A549 (cell line): Measurements from ENCODE around the gene PROB1. TPM values are rescaled to one million over a fixed set of nuclear protein-coding genes. Genes with fewer than 3 reads are reported as not detected.

Experiments used
- ATAC-seq, 2 experiments: fragments of 200-7000 bp in 1 of 2; fragments of >200 bp in 1 of 2; cut with Nextera tagmentation in 1 of 2; cut with Tn5 transposase in 1 of 2; 3 replicates each; pipeline versions ENCODE4 v1.8.0 to v1.9.1; 2018 to 2020; ENCODE audit warnings: mild to moderate bottlenecking in 1 of 2, moderate library complexity in 1 of 2
- CTCF ChIA-PET: fragments of 300-600 bp; sonication (Branson Sonifier 250); formaldehyde crosslinking; extraction: SDS; loops from one replicate; lab custom pipeline; 2021; ENCODE audit warnings: antibody characterized with exemption, inconsistent platforms; lab: Yijun Ruan, JAX
- POLR2A ChIA-PET: fragments of 350-600 bp; formaldehyde crosslinking; extraction: SDS; loops from one replicate; lab custom pipeline; 2021; ENCODE audit warnings: antibody characterized with exemption, inconsistent platforms; lab: Yijun Ruan, JAX
- DNase-seq, 2 experiments: peaks; one replicate each; pipeline versions ENCODE4 v3.0.0 to v3.0.0-alpha.2; 2011 to 2016; ENCODE audit warnings: low read depth in 1 of 2, low spot score in 1 of 2
- FAIRE-seq: peaks from 2 replicates; lab custom pipeline; 2011; peaks lifted over from hg19 to GRCh38; lab: Jason Lieb, UNC
- H3K27ac ChIP-seq, 2 experiments: fragments of >200 bp; sonication (Bioruptor Twin); formaldehyde crosslinking; 3 replicates each; pipeline ENCODE4 v1.5.1; 2016 to 2017
- H3K4me1 ChIP-seq: fragments of >200 bp; sonication (Bioruptor Twin); formaldehyde crosslinking; 3 replicates; pipeline ENCODE4 v1.6.1; 2016
- H3K4me2 ChIP-seq: fragments of >200 bp; sonication (Bioruptor Twin); formaldehyde crosslinking; 3 replicates; pipeline ENCODE4 v1.6.1; 2016
- H3K4me3 ChIP-seq: fragments of >200 bp; sonication (Bioruptor Twin); formaldehyde crosslinking; 3 replicates; pipeline ENCODE4 v1.5.1; 2016
- H3K9me3 ChIP-seq: fragments of >200 bp; sonication (Bioruptor Twin); formaldehyde crosslinking; 3 replicates; pipeline ENCODE4 v1.6.1; 2016
- CBX8 ChIP-seq: fragments of 200-600 bp; sonication (generic); IDR thresholded peaks from 2 replicates; pipeline ENCODE4 v1.6.1; 2016
- CHD4 ChIP-seq: fragments of 200-600 bp; sonication (generic); IDR thresholded peaks from 2 replicates; pipeline ENCODE4 v1.6.1; 2016; ENCODE audit warnings: antibody characterized with exemption, mild to moderate bottlenecking, borderline replicate concordance
- EHF ChIP-seq: fragments of 250-450 bp; sonication (Bioruptor Pico); IDR thresholded peaks from 2 replicates; pipeline ENCODE4 v1.5.0; 2020; ENCODE audit warnings: mild to moderate bottlenecking
- EHMT2 ChIP-seq: fragments of 200-600 bp; sonication (generic); IDR thresholded peaks from 2 replicates; pipeline ENCODE4 v1.6.1; 2016; ENCODE audit warnings: antibody characterized with exemption, low read depth, mild to moderate bottlenecking, moderate library complexity
- EP300 ChIP-seq, 2 experiments: fragments of >200 bp; sonication (Bioruptor Twin); formaldehyde crosslinking; IDR thresholded peaks; 2 replicates in 1 of 2; 3 replicates in 1 of 2; pipeline ENCODE4 v1.6.1; 2016 to 2017
- ESRRA ChIP-seq: fragments of 150-350 bp; IDR thresholded peaks from 2 replicates; pipeline ENCODE4 v1.6.1; 2014; ENCODE audit warnings: mild to moderate bottlenecking, low read length, borderline replicate concordance
- HMGXB4 ChIP-seq: fragments of 250-450 bp; sonication (Bioruptor Pico); IDR thresholded peaks from 2 replicates; pipeline ENCODE4 v1.5.0; 2021; ENCODE audit warnings: mild to moderate bottlenecking, moderate library complexity, borderline replicate concordance
- JUN ChIP-seq, 2 experiments: fragments of >200 bp; sonication (Bioruptor Twin); formaldehyde crosslinking; IDR thresholded peaks; 2 replicates in 1 of 2; 3 replicates in 1 of 2; pipeline ENCODE4 v1.6.1; 2016 to 2017
- KDM1A ChIP-seq: fragments of 200-600 bp; sonication (generic); IDR thresholded peaks from 2 replicates; pipeline ENCODE4 v1.6.1; 2016; ENCODE audit warnings: low read depth, mild to moderate bottlenecking
- POLR2A ChIP-seq: IDR thresholded peaks from 2 replicates; pipeline ENCODE4 v1.6.1; 2012; ENCODE audit warnings: mild to moderate bottlenecking, low read length
- REST ChIP-seq: fragments of 200-600 bp; sonication (generic); IDR thresholded peaks from 2 replicates; pipeline ENCODE4 v1.6.1; 2016; ENCODE audit warnings: antibody characterized with exemption, mild to moderate bottlenecking, moderate library complexity
- TFCP2L1 ChIP-seq: fragments of 250-450 bp; sonication (Bioruptor Pico); IDR thresholded peaks from 2 replicates; pipeline ENCODE4 v1.5.0; 2021; ENCODE audit warnings: mild to moderate bottlenecking
- TP53 ChIP-seq: fragments of 250-450 bp; sonication (Bioruptor Pico); IDR thresholded peaks from 2 replicates; pipeline ENCODE4 v1.5.0; 2021; ENCODE audit warnings: mild to moderate bottlenecking, moderate library complexity
- ZC3H11A ChIP-seq: fragments of 450-650 bp; IDR thresholded peaks from 2 replicates; pipeline ENCODE4 v1.6.1; 2014; ENCODE audit warnings: antibody characterized with exemption, mild to moderate bottlenecking
- WGBS: methylation state at CpG from one replicate; pipeline ENCODE4 v1.1.6; 2017; ENCODE audit errors: missing lambda C conversion rate; 5-methylcytosine and 5-hydroxymethylcytosine counted together
- polyA plus RNA-seq, 4 experiments: library from polyadenylated mRNA; depleted of rRNA in 3 of 4; stranded (reverse); fragments of >200 nt; fragmentation: RNase III in 1 of 4; extraction: RNeasy Plus Mini Kit Qiagen cat#74134 plus additional on column Dnase treatment in 1 of 4; gene quantifications; 2 replicates in 3 of 4; 3 replicates in 1 of 4; pipeline ENCODE4 v1.2.3, GENCODE V29; 2011 to 2017
- TF ChIP-seq, protein P1 (sequence below): fragments of >200 bp; sonication (Bioruptor Twin); formaldehyde crosslinking; IDR thresholded peaks from 3 replicates; pipeline ENCODE4 v1.5.1; 2016

The PROB1 gene
- polyA plus RNA-seq, 2 of the 4 experiments (the other 2 are of a cell fraction), result 0.23 to 0.48 TPM

DNA sequence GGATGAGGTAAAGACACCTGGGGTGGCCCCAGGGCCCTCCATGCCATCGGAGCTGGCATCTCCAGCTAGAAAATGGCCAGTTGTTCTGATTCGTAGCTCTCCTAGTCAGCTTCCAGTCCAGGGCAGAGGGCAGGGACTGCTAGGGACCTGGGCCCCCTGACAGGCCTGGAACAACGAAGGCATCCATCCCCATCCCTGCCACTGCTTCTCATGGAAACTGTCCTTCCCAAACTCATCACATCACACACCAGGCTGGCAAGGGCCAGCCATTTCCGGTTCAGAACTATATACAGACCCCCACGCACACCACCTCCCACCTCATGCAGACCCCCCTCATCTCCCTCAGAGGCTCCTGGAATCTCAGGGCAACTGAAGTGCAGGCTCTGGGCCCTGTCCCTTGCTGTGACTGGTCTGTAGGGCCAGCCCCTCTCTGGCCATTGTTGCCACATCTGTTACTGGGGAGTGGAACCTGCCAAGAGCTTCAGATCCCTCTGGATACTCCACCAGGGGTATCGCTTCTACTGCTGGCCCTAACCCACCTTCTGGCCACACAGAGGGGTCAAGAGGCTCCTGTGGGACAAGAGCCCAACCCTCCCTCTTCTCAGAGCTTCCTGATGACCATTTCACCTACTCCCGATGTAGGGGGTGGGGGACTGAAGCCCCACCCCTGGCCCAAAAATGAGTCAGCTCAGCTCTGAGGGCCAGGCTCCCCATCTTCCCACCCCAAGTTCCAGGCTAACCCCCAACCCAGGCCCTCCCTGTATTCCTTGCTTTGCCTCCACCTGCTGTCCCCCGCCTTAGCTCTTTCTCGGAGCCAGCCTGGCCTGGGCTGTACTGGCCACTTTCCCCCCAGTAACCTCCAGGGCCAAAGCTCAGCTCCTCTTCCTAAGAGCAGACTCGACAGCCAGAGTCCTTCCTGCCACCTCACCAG, 4.0 kb downstream of the PROB1 start:
- no peak for TF ChIP-seq CHD4
- no peak for TF ChIP-seq TFCP2L1 (CRISPR knock-in tag)
- TF ChIP-seq TP53, result no peak
- peak overlapping the region; percentile 85; the same call in 1 of the 3 replicates for H3K4me3 ChIP-seq
- DNase-seq (no peak), FAIRE-seq (no peak), ATAC-seq (no peak)
- peak overlapping the region; percentile 89 to 92 for H3K27ac ChIP-seq
- CTCF ChIA-PET, result interaction anchor here (0.6 to 2.4 kb wide), 12 partner anchors 8 to 811 kb away, joined by 3 to 16 read pairs (median 4); partner anchors contain the start of genes MATR3 and SLC23A1
- no peaks in the 10 kb centered on the region for H3K9me3 ChIP-seq
- POLR2A ChIA-PET, result interaction anchor here (3.1 kb wide), 1 partner anchor 49 kb away, joined by 18 read pairs; the partner anchor contains the start of gene PAIP2
- WGBS, result 75% methylated on average over 9 of the region's 10 CpGs
- peaks cover 50% of the 10 kb centered on the region for H3K4me1 ChIP-seq
- H3K4me2 ChIP-seq, result peak overlapping the region; percentile 93

DNA sequence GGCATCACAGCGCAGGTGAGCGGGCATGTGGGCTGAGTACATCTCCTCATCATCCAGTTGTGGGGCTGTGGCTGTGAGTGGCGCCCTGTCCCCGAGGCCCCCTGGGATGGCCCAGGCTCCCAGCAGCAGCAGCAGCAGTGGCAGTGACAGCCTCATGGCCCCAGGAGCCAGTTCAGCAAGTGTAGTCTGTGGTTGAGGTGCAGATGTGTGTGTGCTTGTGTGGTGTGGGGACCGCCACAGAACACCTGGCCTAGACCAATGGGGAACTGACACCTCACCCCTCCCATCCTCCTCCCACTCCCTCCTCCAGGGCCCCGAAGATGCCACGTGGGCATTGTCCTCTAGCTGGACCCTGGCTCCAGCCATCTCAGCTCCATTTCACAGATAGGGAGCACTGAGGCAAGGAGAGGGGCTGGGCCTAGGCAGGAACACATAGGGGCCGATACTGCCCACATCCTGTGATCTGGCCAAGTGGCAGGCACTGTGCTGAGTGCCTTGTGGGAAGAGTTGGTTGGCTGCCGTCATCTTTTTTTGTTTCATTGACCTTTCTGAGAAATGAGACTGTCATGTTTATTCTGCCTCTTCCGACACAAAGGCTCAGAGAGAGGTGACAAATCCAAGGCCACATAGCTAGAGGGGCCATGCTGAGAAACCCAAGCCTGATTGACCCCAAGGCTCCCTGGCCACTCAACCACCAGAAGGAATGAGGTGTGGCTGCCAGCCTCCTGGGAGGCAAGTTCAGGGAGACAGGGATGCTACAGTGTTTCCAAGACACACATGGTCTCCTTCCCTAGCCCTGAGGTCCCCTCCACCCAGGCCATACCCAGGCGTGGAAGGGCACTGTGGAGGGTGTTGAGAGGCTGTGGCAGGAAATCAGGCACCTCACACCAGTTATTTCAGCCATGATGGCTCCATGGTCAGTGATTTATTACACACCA, 4.9 kb downstream of the PROB1 start, which contains the start of gene MZB1:
Gene MZB1 (minus strand): TSS at position 213 of the 938 bp plus-strand sequence. CDS start 57 bp downstream, at position 156.
- POLR2A ChIA-PET, result no interaction called here
- H3K27ac ChIP-seq, result peak within 1 kb of the TSS; percentile 70 to 89; a peak in 5 of 6 replicates
- WGBS, result 82% methylated on average over 10 of the region's 11 CpGs
- no peak for FAIRE-seq
- no peak for DNase-seq
- peak within 1 kb of the TSS; percentile 28; the same call in 2 of the 3 replicates for H3K4me3 ChIP-seq
- H3K4me1 ChIP-seq, result peaks cover 49% of the 10 kb centered on the region
- H3K9me3 ChIP-seq, result no peaks in the 10 kb centered on the region
- peak within 1 kb of the TSS; percentile 80 for H3K4me2 ChIP-seq
- ATAC-seq, result no peak
- TF ChIP-seq ZC3H11A (no peak), CHD4 (no peak), HMGXB4 (CRISPR knock-in tag) (no peak), EHMT2 (no peak), KDM1A (0 out of 2 replicates have a peak, but pooled peaks have one; percentile 38)
- TF ChIP-seq, protein P1, sequence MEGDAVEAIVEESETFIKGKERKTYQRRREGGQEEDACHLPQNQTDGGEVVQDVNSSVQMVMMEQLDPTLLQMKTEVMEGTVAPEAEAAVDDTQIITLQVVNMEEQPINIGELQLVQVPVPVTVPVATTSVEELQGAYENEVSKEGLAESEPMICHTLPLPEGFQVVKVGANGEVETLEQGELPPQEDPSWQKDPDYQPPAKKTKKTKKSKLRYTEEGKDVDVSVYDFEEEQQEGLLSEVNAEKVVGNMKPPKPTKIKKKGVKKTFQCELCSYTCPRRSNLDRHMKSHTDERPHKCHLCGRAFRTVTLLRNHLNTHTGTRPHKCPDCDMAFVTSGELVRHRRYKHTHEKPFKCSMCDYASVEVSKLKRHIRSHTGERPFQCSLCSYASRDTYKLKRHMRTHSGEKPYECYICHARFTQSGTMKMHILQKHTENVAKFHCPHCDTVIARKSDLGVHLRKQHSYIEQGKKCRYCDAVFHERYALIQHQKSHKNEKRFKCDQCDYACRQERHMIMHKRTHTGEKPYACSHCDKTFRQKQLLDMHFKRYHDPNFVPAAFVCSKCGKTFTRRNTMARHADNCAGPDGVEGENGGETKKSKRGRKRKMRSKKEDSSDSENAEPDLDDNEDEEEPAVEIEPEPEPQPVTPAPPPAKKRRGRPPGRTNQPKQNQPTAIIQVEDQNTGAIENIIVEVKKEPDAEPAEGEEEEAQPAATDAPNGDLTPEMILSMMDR, result no peak
- CTCF ChIA-PET, result interaction anchor here (0.6 to 2.4 kb wide), 5 partner anchors 8 to 1032 kb away, joined by 3 to 16 read pairs (median 3); partner anchors contain the start of gene SLC23A1

- 6% methylated on average over 8 of the region's 8 CpGs for WGBS
- no peak for FAIRE-seq
- ChIA-PET POLR2A (interaction anchor here (1.0 kb wide), 1 partner anchor 14 kb away, joined by 3 read pairs; no protein-coding TSS in a partner anchor), CTCF (interaction anchor here (1.1 to 2.9 kb wide), 5 partner anchors 8 to 125 kb away, joined by 3 to 9 read pairs (median 3); partner anchors contain the start of gene PAIP2)
- DNase-seq, result peak; percentile 64 to 66
- ATAC-seq, result peak in 1 of 2 experiments; percentile 6; a peak in 1 of 6 replicates
- Histone ChIP-seq H3K4me3 (peak overlapping the region; percentile 28), H3K27ac (peak overlapping the region; percentile 70 to 87), H3K4me1 (peaks cover 65% of the 10 kb centered on the region), H3K4me2 (peak overlapping the region; percentile 80), H3K9me3 (no peaks in the 10 kb centered on the region)
- TF ChIP-seq REST (no peak), ESRRA (0 out of 2 replicates have a peak, but pooled peaks have one; percentile 22), CBX8 (no peak), EHF (no peak), EP300 (IDR thresholded peaks at IDR 0.05) (no peak), JUN (IDR thresholded peaks at IDR 0.05) (no peak), POLR2A (0 out of 2 replicates have a peak, but pooled peaks have one; percentile 31)
- TF ChIP-seq, protein P1, result no peak
Observed at GRCh38 chr5:139388198-139388821, 6.6 kb downstream of the PROB1 start.
